Stomach (tissue), 9 donors: ENCODE results near the gene IFITM10. TPM values are rescaled to one million over a fixed set of nuclear protein-coding genes. Genes with fewer than 3 reads are reported as not detected.

Experiments used
- DNase-seq, 2 donors: peaks; one replicate each; pipeline versions ENCODE4 v3.0.0 to v3.0.0-alpha.2; 2013 to 2019
- H3K27ac ChIP-seq, 5 donors: fragments of 200-600 bp in 4 of 5; sonication (generic) in 4 of 5; one replicate each; pipeline ENCODE4 v1.5.1; 2013 to 2019; ENCODE audit warnings: mild to moderate bottlenecking in 1 of 5, moderate library complexity in 1 of 5
- H3K27me3 ChIP-seq, 3 donors: fragments of 200-600 bp; sonication (generic); one replicate each; pipeline ENCODE4 v1.5.1; 2017 to 2019; ENCODE audit warnings: mixed run types in 1 of 3
- H3K36me3 ChIP-seq, 4 donors: fragments of 200-600 bp; sonication (generic); 1 replicate in 3 of 4; 2 replicates in 1 of 4; pipeline ENCODE4 v1.5.1; 2016 to 2019
- H3K4me1 ChIP-seq, 4 donors: fragments of 200-600 bp; sonication (generic); one replicate each; pipeline ENCODE4 v1.5.1; 2016 to 2019
- H3K4me3 ChIP-seq, 4 donors: fragments of 200-600 bp; sonication (generic) in 3 of 4; one replicate each; pipeline ENCODE4 v1.5.1; 2016 to 2019; ENCODE audit warnings: mild to moderate bottlenecking in 1 of 4
- H3K9me3 ChIP-seq, 4 donors: fragments of 200-600 bp; sonication (generic); one replicate each; pipeline ENCODE4 v1.5.1; 2016 to 2019
- CTCF ChIP-seq, 7 experiments: fragments of 450-650 bp in 4 of 7; fragments of 200-600 bp in 3 of 7; sonication (generic) in 3 of 7; IDR thresholded peaks; one replicate each; pipeline ENCODE4 v1.5.1; 2016 to 2019; ENCODE audit warnings: antibody characterized with exemption in 7 of 7, control low read depth in 2 of 7, mild to moderate bottlenecking in 1 of 7
- EP300 ChIP-seq: sonication (generic); formaldehyde crosslinking; IDR thresholded peaks from one replicate; pipeline ENCODE4 v1.6.1; 2017; ENCODE audit warnings: antibody characterized with exemption
- POLR2A ChIP-seq, 4 donors: fragments of 450-650 bp; IDR thresholded peaks; one replicate each; pipeline ENCODE4 v1.6.1; 2016; ENCODE audit warnings: antibody characterized with exemption in 4 of 4, control low read depth in 2 of 4, mild to moderate bottlenecking in 1 of 4, moderate library complexity in 1 of 4
- POLR2AphosphoS5 ChIP-seq, 3 donors: sonication (generic); formaldehyde crosslinking; IDR thresholded peaks; one replicate each; pipeline ENCODE4 v1.6.1; 2016; ENCODE audit warnings: antibody characterized with exemption in 3 of 3
- WGBS, 5 donors: extraction: QIAGEN DNeasy Blood & Tissue Kit in 3 of 5; methylation state at CpG; one replicate each; pipeline versions ENCODE4 v1.1.5 to v1.1.7; 2013 to 2018; 5-methylcytosine and 5-hydroxymethylcytosine counted together
- intact Hi-C: fragments of 100-400 bp; cut with DNase I; formaldehyde crosslinking; loops from one replicate; pipeline ENCODE4 v1.15.1; 2023; ENCODE audit warnings: low total_unique reads
- polyA plus RNA-seq, 3 donors: library from polyadenylated mRNA; stranded (reverse); fragments of 200-250 nt; gene quantifications; one replicate each; pipeline ENCODE4 v1.2.3, GENCODE V29; 2013
- total RNA-seq, 5 donors: library from RNA; depleted of rRNA; stranded (reverse); fragments of >200 nt; gene quantifications; one replicate each; pipeline versions ENCODE4 v1.1.0 to v1.2.3, GENCODE V29; 2014 to 2016
- donor health status: healthy with polysubstance abuse.
- donor health status: Bipolar disorder and iron deficiency.
- donor health status: healthy.

IFITM10 gene
- total and polyA plus RNA-seq, 8 donors: 0.19 to 1.1 (median 0.84) TPM; not detected in 4

- intact Hi-C loops: no loop called here
- TF ChIP-seq EP300 (no peak), CTCF (IDR thresholded peaks at IDR 0.05) (no peak), POLR2A (IDR thresholded peaks at IDR 0.05) (no peak), POLR2AphosphoS5 (IDR thresholded peaks at IDR 0.05) (no peak)
- Histone ChIP-seq H3K36me3 (no peaks in the 10 kb centered on the region), H3K4me3 (no peak overlapping the region), H3K27me3 (no peaks in the 10 kb centered on the region), H3K4me1 (peaks cover 10 to 38% (median 14%) of the 10 kb centered on the region in 4 donors), H3K27ac (peak overlapping the region in 3 of 5 donors; percentile 46 to 80 (median 61)), H3K9me3 (peaks cover 0 to 4% (median 0%) of the 10 kb centered on the region in 4 donors)
- DNase-seq: no peak
- WGBS, 5 donors: 79 to 88% (median 84%) methylated on average over 9 to 10 of the region's 10 CpGs
These were observed 23.0 kb upstream of the IFITM10 start for GRCh38 chr11:1773131-1773993.

- Histone ChIP-seq H3K27ac (peak overlapping the region; percentile 15 to 80 (median 46)), H3K27me3 (no peaks in the 10 kb centered on the region), H3K9me3 (peaks cover 0 to 4% (median 0%) of the 10 kb centered on the region in 4 donors), H3K4me3 (peak overlapping the region in 1 of 4 donors; percentile 11), H3K36me3 (no peaks in the 10 kb centered on the region), H3K4me1 (peaks cover 10 to 31% (median 14%) of the 10 kb centered on the region in 4 donors)
- 12 to 25% (median 17%) methylated on average over 11 to 15 of the region's 15 CpGs for WGBS, 5 donors
- DNase-seq: peak; percentile 68 to 84
- TF ChIP-seq POLR2A (IDR thresholded peaks at IDR 0.05): no peak
- no peak for TF ChIP-seq CTCF (IDR thresholded peaks at IDR 0.05)
- no peak for TF ChIP-seq EP300
- TF ChIP-seq POLR2AphosphoS5 (IDR thresholded peaks at IDR 0.05): no peak
- intact Hi-C loops: no loop called here
These were observed 22.1 kb upstream of the IFITM10 start for GRCh38 chr11:1772270-1773130.

GRCh38 chr11:1771700-1772099, 21.3 kb upstream of the IFITM10 start:
- Histone ChIP-seq H3K27me3 (no peaks in the 10 kb centered on the region), H3K27ac (peak overlapping the region in 4 of 5 donors; percentile 46 to 80 (median 54)), H3K36me3 (no peaks in the 10 kb centered on the region), H3K4me3 (no peak overlapping the region), H3K4me1 (peaks cover 10 to 31% (median 14%) of the 10 kb centered on the region in 4 donors), H3K9me3 (peaks cover 0 to 4% (median 0%) of the 10 kb centered on the region in 4 donors)
- peak in 1 of 2 donors; percentile 32 for DNase-seq
- WGBS, 5 donors: 82 to 91% (median 87%) methylated on average over 6 of the region's 6 CpGs
- TF ChIP-seq POLR2A (IDR thresholded peaks at IDR 0.05): no peak
- intact Hi-C loops: no loop called here

- Histone ChIP-seq H3K4me3 (no peak overlapping the region), H3K36me3 (no peaks in the 10 kb centered on the region), H3K27me3 (no peaks in the 10 kb centered on the region), H3K4me1 (peaks cover 10 to 31% (median 14%) of the 10 kb centered on the region in 4 donors), H3K9me3 (peaks cover 0 to 1% (median 0%) of the 10 kb centered on the region in 4 donors), H3K27ac (peak overlapping the region in 2 of 5 donors; percentile 61 to 80)
- intact Hi-C loops: no loop called here
- no peak for TF ChIP-seq CTCF (IDR thresholded peaks at IDR 0.05)
- no peak for TF ChIP-seq EP300
- TF ChIP-seq POLR2A (IDR thresholded peaks at IDR 0.05): no peak
- TF ChIP-seq POLR2AphosphoS5 (IDR thresholded peaks at IDR 0.05): no peak
- whole genome bisulfite sequencing, 5 donors: 81 to 92% (median 84%) methylated on average over 18 of the region's 18 CpGs
- DNase-seq: peak in 1 of 2 donors; percentile 23
These were observed 20.9 kb upstream of the IFITM10 start for GRCh38 chr11:1771273-1771672.
